Measurements from ENCODE around the gene ENOX2. TPM values are rescaled to one million over a fixed set of nuclear protein-coding genes. Genes with fewer than 3 reads are reported as not detected.

Gene ENOX2
- total RNA-seq, 1 donor from 2014 or later, result 15.1 TPM

DNA sequence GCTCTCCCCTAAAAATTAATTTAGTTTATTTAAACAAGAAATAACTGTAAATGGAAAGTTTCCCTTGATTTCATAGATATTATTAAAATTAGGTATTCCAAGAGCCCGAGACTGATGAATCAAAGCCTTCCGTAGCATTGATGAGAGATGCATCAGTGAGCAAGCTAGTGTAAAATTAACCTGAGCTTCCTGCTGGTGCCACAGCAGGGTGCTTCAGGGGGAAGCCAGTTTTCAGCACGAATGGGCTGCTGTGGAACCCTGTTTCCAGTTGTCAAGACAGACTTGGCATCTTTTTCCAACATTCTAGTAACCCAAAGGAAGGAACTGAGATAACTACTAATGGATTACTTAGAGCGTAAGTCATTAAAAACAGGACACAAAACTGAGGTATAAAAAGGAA, 279.5 kb downstream of the ENOX2 start:
- ATAC-seq, result no peak

DNA sequence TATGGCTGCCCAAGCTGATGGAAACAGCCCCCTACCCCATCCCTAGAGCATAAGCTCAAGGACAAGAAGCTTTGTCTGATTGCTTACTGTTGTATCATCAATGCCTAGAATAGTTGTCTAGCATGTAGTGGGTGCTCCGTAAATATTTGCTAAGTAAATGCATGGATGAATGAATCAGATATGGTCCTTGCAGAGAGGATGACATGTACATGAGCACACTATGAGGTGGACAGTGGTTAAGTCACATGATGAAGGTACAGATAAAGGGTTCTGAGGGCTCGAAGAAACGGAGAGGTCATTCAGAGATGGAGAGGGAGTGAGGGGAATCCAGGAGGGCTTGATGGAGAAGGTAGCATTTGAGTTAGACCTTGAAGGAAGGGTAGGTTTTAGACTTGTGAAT, 287.1 kb downstream of the ENOX2 start:
- no peak for ATAC-seq

DNA sequence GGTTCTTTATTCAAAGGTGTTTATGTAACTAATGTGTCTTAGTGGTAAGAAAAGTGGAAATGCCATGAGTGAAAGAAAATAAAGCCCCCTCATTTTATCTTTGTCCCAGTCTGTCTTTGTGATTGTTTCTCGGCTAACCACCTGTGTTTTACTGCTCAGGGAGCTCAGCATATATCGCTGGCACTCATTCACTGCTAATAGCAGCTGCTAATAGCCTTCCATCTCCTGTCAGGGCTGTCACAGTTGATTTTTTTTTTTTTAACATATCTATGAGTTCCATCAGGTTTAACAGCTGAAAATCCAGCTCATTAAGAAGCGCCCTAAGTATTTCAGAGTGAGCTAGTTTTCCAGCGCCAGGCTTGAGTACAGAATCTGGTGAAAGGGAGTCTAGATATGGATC, 295.6 kb downstream of the ENOX2 start:
- no peak for ATAC-seq

DNA sequence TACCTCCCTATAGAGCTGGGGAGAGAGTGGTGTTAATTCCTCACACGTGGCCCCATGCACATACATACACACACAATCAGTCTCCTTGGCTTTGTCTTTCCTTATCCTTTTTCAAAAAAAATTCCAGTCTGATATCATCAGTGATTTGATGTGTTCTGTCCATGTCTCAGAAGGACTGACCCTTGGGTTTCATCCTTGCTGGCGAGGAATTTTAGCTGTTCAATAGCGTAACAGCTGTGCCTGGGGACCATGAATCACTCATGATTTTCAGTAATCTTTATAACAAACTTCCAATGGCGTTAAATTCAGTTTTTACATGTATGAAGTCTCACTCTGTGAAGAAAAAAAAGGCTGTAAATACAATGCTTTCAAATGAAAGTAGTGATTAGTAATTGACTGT, 296.6 kb downstream of the ENOX2 start:
- ATAC-seq, result no peak

DNA sequence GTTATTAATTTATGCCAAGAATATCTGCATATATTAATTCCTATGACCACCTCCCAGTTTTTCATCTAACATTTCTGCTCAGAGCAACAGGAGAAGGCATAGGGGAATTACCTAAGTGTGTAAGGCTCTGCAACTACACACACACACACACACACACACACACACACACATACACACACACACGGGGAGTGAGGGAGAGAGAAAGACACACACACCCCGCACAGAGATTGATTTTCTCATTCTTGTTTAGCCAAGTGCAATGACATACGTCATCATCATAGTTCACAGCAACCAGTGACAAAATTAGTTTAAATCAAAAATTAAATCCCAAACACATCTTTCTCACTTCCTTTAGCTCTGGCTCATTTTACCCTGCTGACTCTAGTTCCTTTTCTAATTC, 298.1 kb downstream of the ENOX2 start:
- ATAC-seq, result no peak

DNA sequence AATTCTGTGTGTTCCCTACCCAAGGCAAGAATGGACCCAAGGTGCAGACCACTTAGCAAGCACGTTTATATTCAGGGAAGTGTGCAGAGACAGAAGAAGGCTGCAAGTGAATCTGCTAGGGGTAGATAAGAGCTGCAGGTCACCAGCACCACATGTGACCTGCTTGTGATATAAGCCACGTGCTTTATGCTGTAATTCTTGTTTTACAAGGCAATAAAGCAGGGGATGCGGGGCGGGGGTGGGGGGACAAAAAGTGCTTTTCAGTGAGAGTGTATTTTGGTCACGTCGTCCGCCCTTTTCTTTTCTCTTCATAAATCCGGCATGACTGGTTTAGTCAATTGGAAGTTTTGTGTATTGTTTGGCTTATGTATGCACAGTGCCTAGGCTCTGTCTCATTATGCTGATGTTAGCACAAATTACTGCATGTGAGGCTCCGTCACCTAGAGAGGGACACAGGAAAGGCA, 308.5 kb downstream of the ENOX2 start:
- peak; percentile 76 for ATAC-seq

DNA sequence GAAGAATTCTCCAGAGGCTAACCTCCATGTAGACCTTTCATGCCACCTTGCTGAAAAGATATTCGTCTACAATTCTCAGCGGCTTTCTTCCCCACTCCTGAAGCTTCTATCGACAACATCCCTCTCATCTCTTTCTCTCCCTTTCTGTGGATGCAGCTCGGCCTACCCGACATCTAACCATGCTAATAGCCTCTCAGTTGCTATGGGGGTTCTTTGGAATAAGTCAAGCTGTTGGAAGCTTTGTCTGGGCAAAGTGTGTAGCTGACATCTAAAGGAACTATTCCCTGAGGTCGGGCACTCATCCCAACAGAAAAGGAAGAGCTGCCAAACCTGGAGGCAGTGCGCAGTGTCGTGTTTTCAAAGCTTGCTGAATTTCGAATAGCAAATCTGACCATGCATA, 309.1 kb downstream of the ENOX2 start:
- no peak for ATAC-seq

DNA sequence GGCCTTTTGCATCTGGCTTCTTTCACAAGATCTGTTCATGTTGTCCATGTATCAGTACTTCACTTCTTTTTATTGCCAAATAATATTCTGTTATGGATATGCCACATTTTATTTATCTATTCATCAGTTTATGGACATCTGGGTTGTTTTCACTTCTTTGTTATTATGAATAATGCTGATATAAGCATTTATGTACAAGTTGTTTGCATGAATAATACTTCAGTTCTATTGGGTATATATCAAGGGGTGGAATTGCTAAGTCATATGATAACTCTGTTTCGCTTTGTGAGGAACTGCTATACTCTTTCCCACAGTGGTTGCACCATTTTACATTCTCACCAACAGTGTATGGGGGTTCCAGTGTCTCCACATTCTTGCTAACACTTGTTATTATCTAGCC, 310.8 kb downstream of the ENOX2 start:
- no peak for ATAC-seq

DNA sequence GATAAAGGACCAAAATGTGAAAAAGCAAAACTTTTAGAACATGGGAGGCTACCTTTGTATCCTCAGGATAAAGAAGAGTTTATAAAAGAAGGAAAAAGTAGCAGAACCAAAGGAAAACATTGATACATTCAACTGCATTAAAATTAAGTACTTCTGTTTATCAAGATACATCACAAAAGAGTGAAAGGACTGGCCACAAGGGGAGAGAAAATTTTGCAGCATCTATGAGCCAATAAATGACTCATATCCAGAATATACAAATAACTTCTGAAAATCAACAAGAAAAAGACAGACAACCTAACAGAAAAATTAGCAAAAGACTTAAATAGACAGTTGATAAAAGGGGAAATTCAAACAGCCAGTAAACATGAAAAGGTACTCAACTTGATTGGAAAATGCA, 324.1 kb downstream of the ENOX2 start:
- ATAC-seq, result no peak

DNA sequence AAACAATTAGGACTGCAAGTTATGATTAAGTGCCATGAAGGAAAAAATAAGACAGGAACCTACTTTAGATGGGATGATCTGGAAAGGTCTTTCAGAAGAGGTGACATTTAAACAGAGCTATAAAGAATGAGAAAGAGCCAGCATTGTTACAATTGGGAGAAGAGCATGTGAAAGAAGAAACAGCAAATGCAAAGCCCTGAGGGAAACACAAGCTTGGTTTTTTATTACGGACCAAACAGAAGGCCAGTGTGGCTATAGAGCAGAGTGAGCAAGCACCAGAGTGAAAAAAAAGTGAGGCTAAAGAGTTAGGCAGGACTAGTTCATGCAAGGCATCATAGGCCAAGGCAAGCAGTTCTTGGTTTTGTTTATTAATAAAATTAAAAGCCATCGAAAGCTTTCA, 325.6 kb downstream of the ENOX2 start:
- ATAC-seq, result no peak

DNA sequence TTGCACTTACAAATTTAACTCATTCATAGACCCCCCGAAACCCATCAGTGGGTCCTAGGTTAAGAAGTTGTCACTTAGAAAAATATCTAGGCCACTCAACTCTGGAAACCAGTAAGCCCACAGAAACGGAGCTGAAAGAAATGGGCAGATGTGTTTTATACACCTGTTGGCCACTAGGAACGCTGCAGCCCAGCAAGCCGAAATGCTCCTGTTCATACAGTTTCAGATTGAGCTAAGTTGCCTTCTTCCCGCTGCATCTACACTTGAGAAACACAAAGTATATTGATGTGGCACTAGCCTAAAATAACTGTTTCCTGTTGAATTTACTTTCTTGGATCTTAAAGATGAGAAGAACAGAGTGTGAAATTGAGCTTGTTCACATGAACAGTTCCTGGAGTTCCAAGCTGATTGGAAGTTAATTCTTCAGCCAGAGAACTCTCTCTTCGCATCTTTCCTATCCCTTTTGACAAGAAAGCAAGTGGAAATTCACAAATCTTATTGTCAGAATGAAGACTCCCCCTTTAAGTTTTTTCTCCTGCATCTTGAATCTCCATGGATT, 327.1 kb downstream of the ENOX2 start:
- ATAC-seq, result no peak

Other genes with a start within 250 kb of the ENOX2 start
- gene ARHGAP36, start 155.1 kb upstream of the ENOX2 start, total RNA-seq, result not detected